ENCODE results near the gene TEKT5.

GRCh38 chr16:10641555-10641952, 53.2 kb downstream of the TEKT5 start:
- TF ChIP-seq GATA2 (IDR thresholded peaks at IDR 0.05; ENCODE audit: low read depth, low read length) (no peak), GATA3 (IDR thresholded peaks at IDR 0.05; ENCODE audit: low read depth, low read length) (no peak)

Data from SH-SY5Y (cell line).